ENCODE data around the gene RALGDS. TPM values are rescaled to one million over a fixed set of nuclear protein-coding genes. Genes with fewer than 3 reads are reported as not detected.
"Not testable (repeated sequence)": the region's sequence is repeated elsewhere in the genome, so short reads cannot be mapped to it uniquely, and the experiment has no call there.

RALGDS gene
- 10 to 100 TPM; 12.1 to 15.8 (median 14.8) TPM for total RNA-seq (2021; fragmentation: NEBNext Ultra II Directional; extraction: Animal tissue kit (Norgen Biotek cat#: 25700))
- long read RNA-seq, partial matches to known transcripts, result 0 of 4 reads
- long read RNA-seq, other reads (novel, unspliced or antisense), result 3 of 4 reads

- Mint-ChIP-seq H3K9me3 (no peaks in the 10 kb centered on the region), H3K4me1 (ENCODE audit: low read depth) (peaks cover 51% of the 10 kb centered on the region), H3K4me3 (peak within 1 kb of the TSS; percentile 84), H3K27ac (peak within 1 kb of the TSS; percentile 43), H3K36me3 (ENCODE audit: low read depth) (no peaks in the 10 kb centered on the region), H3K27me3 (ENCODE audit: insufficient read depth) (no peaks in the 10 kb centered on the region; the same call in 1 of the 2 replicates)
- TF ChIP-seq CTCF (IDR thresholded peaks at IDR 0.05), result no peak
- peak; percentile 58 for DNase-seq
Measured at GRCh38 chr9:133121198-133121914, at the start of gene RALGDS. Gene RALGDS (minus strand): TSS chr9:133121240. CDS start chr9:133121154, 86 bp downstream.

- Mint-ChIP-seq H3K27me3 (ENCODE audit: insufficient read depth) (peaks cover 35% of the 10 kb centered on the region), H3K4me1 (ENCODE audit: low read depth) (peaks cover 5% of the 10 kb centered on the region; the same call in 1 of the 2 replicates), H3K27ac (no peak overlapping the region), H3K9me3 (no peaks in the 10 kb centered on the region), H3K4me3 (no peak overlapping the region), H3K36me3 (ENCODE audit: low read depth) (no peaks in the 10 kb centered on the region)
- no peak for TF ChIP-seq CTCF (IDR thresholded peaks at IDR 0.05)
- DNase-seq, result no peak
Measured at GRCh38 chr9:133170716-133171115, 49.7 kb upstream of the RALGDS start.

- not testable (repeated sequence) for H3K27ac Mint-ChIP-seq; H3K36me3 Mint-ChIP-seq (ENCODE audit: low read depth); H3K4me1 Mint-ChIP-seq (ENCODE audit: low read depth); H3K9me3 Mint-ChIP-seq; DNase-seq; H3K4me3 Mint-ChIP-seq
- peaks cover 28% of the 10 kb centered on the region for H3K27me3 Mint-ChIP-seq (ENCODE audit: insufficient read depth)
Measured at GRCh38 chr9:133169687-133170086, 48.6 kb upstream of the RALGDS start.

- Mint-ChIP-seq H3K27me3 (ENCODE audit: insufficient read depth) (peaks cover 24% of the 10 kb centered on the region), H3K36me3 (ENCODE audit: low read depth) (no peaks in the 10 kb centered on the region), H3K9me3 (no peaks in the 10 kb centered on the region), H3K4me1 (ENCODE audit: low read depth) (peaks cover 5% of the 10 kb centered on the region; the same call in 1 of the 2 replicates), H3K27ac (no peak overlapping the region), H3K4me3 (no peak overlapping the region)
- TF ChIP-seq CTCF (IDR thresholded peaks at IDR 0.05), result no peak
- DNase-seq, result no peak
Measured at GRCh38 chr9:133169102-133169501, 48.1 kb upstream of the RALGDS start.

GRCh38 chr9:133168432-133168831 lies 47.4 kb upstream of the RALGDS start:
- Mint-ChIP-seq H3K27ac (peak overlapping the region; percentile 66; the same call in 1 of the 2 replicates), H3K4me3 (no peak overlapping the region), H3K9me3 (no peaks in the 10 kb centered on the region), H3K36me3 (ENCODE audit: low read depth) (no peaks in the 10 kb centered on the region), H3K27me3 (ENCODE audit: insufficient read depth) (peaks cover 19% of the 10 kb centered on the region), H3K4me1 (ENCODE audit: low read depth) (peaks cover 5% of the 10 kb centered on the region; the same call in 1 of the 2 replicates)
- no peak for TF ChIP-seq CTCF (IDR thresholded peaks at IDR 0.05)
- DNase-seq, result peak; percentile 52

- Mint-ChIP-seq H3K9me3 (no peaks in the 10 kb centered on the region), H3K27ac (no peak overlapping the region), H3K36me3 (ENCODE audit: low read depth) (no peaks in the 10 kb centered on the region), H3K4me1 (ENCODE audit: low read depth) (peaks cover 5% of the 10 kb centered on the region; the same call in 1 of the 2 replicates), H3K27me3 (ENCODE audit: insufficient read depth) (peaks cover 19% of the 10 kb centered on the region), H3K4me3 (no peak overlapping the region)
- no peak for DNase-seq
- TF ChIP-seq CTCF (IDR thresholded peaks at IDR 0.05), result no peak
Measured at GRCh38 chr9:133167769-133168168, 46.7 kb upstream of the RALGDS start.
